Endometrial microvascular endothelial cells (primary cell): Measurements from ENCODE around the gene NFXL1. TPM values are rescaled to one million over a fixed set of nuclear protein-coding genes. Genes with fewer than 3 reads are reported as not detected.

ENCODE experiments used
- total RNA-seq: library from RNA; depleted of rRNA; stranded (reverse); fragments of >200 nt; gene quantifications from one replicate; pipeline ENCODE4 v1.2.3, GENCODE V29; 2015; ENCODE audit errors: inconsistent ontology term

The NFXL1 gene
- total RNA-seq, 1 donor from 2014 or later, result 8.1 TPM

Other genes starting within 250 kb of the NFXL1 start
- gene CORIN, start 76.5 kb downstream of the NFXL1 start, total RNA-seq, result 0.28 TPM
- gene CNGA1, start 102.1 kb upstream of the NFXL1 start, total RNA-seq, result not detected
- 3.2 TPM for gene NIPAL1, start 102.2 kb upstream of the NFXL1 start, total RNA-seq
- 0.84 TPM for gene TXK, start 219.7 kb upstream of the NFXL1 start, total RNA-seq